CD4-positive, alpha-beta T cell treated with Interleukin-12 subunit alpha and Interleukin-12 subunit beta, for 1 hour (primary cell): ENCODE results near the gene DGKK.

Experiments
- DNase-seq: peaks from one replicate; pipeline ENCODE4 v3.0.0-alpha.2; 2020

Gene DGKK, protein sequence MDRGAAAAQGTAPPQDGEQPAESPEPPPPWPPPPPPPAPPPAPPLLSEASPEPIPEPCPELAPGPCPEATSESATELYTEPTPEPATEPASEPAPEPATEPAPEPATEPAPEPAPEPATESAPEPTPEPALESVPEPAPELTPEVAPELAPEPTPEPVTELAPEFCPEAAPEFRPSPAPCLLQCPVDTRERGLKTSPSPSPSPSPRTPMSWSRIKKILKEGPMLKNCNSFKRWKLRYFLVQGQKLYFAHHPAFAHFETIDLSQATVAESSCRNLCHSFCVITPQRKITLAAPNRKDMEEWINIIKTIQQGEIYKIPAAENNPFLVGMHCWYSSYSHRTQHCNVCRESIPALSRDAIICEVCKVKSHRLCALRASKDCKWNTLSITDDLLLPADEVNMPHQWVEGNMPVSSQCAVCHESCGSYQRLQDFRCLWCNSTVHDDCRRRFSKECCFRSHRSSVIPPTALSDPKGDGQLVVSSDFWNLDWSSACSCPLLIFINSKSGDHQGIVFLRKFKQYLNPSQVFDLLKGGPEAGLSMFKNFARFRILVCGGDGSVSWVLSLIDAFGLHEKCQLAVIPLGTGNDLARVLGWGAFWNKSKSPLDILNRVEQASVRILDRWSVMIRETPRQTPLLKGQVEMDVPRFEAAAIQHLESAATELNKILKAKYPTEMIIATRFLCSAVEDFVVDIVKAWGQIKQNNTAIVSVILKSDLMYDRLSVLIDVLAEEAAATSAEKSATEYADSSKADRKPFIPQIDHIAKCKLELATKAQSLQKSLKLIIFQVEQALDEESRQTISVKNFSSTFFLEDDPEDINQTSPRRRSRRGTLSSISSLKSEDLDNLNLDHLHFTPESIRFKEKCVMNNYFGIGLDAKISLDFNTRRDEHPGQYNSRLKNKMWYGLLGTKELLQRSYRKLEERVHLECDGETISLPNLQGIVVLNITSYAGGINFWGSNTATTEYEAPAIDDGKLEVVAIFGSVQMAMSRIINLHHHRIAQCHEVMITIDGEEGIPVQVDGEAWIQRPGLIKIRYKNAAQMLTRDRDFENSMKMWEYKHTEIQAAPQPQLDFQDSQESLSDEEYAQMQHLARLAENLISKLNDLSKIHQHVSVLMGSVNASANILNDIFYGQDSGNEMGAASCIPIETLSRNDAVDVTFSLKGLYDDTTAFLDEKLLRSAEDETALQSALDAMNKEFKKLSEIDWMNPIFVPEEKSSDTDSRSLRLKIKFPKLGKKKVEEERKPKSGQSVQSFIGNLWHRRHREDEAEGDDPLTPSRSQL

GRCh38 chrX:50470103-50471031 is at the start of gene DGKK:
TSS of gene DGKK (minus strand) at chrX:50470825. CDS start at chrX:50470678, 147 bp downstream.
- DNase-seq, result no peak

DNA sequence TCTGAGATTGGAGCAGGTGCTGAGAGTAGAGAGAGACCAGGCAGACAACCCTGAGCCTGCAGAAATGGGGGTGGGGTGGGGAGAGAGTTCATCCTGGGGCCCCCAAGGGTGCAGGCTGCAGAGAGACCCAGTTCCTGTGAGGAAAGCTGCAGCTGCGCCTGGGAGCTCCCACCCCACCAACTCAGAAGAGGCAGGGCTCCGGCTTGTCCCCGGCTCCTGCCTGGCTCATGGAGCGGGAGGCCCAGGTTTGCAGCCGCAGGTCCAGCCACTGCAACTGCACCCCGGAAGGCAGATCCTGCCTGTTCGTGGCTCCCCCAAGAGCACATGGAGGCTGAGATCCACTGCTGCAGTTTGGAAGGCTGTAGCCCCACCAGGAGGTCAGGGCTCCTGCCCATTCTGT is 44.2 kb upstream of the DGKK start:
- DNase-seq, result no peak

- DNase-seq, result no peak
Measured at GRCh38 chrX:50497114-50497513, 26.5 kb upstream of the DGKK start.

DNA sequence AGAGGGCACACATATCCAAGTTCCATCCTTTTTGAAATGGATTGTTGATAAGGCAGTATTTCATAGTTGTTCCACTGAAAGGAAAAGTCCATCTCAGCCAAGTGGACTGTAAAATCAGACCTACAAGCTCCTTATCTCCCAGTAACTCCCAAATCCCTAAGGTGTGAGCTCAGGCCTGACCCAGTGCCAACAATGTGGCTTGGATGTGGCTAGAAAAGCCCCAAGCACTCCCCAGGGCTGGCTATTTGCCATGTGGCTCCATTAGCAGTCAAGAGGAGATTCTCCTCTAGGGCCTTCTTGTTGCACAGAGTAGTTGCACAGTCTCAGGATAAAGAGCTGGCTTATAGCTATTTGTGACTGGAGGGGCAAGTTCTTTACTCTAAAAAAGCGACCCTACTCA is 25.0 kb upstream of the DGKK start:
- DNase-seq, result no peak

DNA sequence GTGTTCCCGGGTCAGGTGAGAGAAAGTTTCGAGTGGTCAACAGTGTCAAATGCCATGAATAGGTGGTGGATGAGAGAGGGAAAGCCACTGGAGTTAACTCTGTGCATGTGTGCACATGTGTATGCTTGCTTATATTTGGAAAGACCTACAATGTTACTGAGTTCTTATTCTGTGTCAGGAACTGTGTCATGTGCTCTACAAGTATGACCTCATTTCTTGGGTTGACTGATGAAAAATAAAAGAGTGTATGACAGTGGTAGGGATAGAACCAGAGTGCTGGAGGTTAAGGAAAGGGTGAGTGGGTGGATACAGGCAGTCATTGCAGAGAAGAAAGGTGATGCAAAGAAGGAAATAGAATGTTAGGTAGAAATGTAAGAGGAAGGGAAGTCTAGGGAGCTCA is 22.1 kb upstream of the DGKK start:
- DNase-seq, result no peak

- no peak for DNase-seq
Measured at GRCh38 chrX:50484662-50485061, 14.0 kb upstream of the DGKK start.

DNA sequence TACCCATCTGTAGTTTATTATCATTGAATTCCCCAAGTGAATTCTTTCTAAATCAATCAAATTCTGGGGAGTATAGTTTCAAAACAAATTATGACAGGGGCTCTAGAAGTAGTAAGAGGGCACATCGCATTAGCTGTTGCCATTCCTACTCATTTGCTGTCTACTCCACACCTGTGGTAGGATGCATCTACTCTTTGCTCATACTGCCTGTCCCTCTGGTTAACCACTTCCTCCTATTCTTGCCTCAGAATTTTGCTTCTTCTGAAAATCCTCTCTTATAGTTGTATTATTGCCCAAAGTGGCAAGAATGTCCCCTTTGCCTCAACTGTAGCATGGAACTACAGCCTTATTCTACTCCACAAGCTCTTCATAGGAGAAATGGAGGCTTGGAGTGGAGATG is 12.7 kb upstream of the DGKK start:
- no peak for DNase-seq

GRCh38 chrX:50475208-50475607 is 4.6 kb upstream of the DGKK start:
- no peak for DNase-seq

DNA sequence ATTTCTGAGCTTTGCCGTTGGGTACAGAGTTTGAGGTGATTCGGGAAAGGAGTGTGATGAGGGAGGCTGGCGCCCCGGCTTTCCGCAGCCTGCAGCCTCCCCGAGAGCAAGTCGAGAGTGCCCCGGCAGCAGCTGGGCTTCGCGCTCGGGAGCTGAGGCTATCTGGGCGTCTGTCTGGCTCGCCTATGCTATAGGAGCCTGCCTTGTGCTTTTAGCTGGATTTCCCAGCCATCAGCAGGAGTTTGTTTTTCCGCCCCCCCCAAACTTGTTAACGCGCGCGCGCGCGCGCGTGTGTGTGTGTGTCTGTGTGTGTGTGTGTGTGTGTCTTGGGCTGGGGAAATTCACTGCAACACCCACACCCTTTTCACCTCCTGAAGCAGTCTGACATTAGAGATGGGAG is 765 bp upstream of the DGKK start:
- no peak for DNase-seq

- no peak for DNase-seq
Measured at GRCh38 chrX:50469206-50469605, 1.4 kb downstream of the DGKK start.

DNA sequence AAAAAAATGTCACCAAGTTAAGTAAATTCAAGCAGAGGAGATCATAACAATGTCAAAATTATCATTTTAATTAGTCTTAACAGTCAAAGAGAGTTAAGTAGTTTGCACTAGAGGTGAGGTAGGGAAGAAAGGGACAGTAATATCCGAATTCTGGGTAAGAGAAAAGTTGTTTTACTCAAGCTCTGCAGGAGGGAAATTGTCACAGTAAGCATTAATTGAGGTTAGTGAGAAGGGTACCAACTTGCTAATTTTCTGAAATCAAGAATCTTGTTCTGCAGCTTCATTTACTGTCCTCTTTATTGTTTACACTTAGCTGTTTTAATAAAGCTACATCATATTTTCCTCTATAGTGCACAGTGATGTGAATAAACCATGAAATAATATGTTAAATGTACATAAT is 11.0 kb downstream of the DGKK start:
- no peak for DNase-seq

GRCh38 chrX:50458483-50458882 is 12.1 kb downstream of the DGKK start:
- no peak for DNase-seq

DNA sequence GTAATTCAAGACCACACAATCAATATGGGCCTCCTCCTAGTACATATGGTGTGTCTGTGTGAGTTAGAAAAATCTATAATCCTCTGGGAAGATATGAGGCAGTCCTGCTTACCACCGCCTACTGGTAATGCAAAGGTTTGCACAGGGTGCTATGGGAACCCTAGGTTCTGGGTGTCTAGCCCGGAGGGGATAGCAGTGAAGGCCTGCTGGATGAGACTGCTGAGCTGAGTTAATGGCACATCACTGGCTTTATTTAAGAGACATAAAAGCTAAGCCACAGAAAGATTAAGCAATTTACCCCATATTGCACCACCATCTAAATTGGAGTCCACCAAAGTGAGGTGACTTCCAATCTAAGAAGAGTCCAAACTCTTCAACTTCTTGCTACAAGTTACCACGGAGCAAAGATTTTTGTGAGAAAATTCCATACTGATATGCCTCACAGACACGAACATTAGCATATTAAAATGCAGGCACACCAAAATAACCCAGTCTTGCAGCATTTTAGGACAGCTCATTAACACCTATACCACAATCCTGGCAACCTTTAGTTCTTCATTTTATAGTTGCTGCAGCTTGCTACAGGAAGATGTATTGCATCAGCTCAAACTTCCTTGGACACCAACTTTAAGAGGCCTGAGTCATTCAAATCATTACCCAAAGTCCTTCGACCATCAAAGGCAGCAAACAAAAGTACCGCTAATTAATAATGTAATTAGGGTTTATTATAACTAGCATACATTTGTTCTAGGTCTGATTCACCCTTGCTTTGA is 13.7 kb downstream of the DGKK start:
- DNase-seq, result no peak

- DNase-seq, result no peak
Measured at GRCh38 chrX:50452782-50453181, 17.8 kb downstream of the DGKK start.

DNA sequence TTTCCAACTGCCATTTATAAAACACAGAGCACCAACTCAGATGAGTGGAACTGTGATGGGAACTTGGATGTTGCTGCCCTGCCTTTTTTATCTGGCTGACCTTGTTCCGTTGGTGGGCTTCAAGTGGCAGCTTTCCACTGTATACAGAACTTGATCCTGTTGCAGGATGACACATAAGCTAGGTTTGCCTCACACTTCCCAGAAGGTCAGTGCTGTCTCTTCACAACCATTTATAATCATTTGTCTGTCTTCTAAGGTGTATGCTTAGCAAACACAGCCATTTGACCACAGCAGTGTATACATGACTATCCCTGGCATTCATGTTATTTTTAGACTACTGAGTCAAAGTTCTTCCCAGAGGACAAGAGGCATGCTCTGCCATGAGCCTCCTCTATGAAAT is 20.3 kb downstream of the DGKK start:
- DNase-seq, result no peak

GRCh38 chrX:50448565-50448964 is 22.1 kb downstream of the DGKK start:
- DNase-seq, result no peak

GRCh38 chrX:50447535-50447934 is 23.1 kb downstream of the DGKK start:
- DNase-seq, result no peak

- DNase-seq, result no peak
Measured at GRCh38 chrX:50442426-50443116, 28.1 kb downstream of the DGKK start.

- DNase-seq, result no peak
Measured at GRCh38 chrX:50436797-50437196, 33.8 kb downstream of the DGKK start.

DNA sequence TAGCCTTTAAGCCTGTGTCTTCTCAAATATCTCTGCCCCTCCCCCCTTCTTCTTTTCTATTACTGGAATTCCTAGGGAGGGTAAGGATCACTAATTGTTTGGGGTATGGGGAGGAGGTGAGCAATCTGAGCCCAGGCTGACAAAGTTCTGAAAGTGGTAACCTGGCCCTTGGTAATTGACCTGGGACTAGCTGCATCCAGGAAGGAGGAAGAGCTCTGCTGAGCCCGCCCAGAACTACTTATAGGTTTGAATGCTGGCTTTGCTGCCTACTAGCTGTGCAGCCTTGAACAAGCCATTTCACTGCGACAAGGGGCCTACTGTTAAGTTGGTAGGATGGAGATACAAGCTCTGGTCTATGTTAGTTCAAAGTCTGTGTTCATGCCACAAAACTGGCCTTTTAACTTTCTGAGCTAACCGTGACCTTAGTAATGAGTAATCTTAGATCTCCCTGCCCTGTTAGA is 37.8 kb downstream of the DGKK start:
- DNase-seq, result no peak

DNA sequence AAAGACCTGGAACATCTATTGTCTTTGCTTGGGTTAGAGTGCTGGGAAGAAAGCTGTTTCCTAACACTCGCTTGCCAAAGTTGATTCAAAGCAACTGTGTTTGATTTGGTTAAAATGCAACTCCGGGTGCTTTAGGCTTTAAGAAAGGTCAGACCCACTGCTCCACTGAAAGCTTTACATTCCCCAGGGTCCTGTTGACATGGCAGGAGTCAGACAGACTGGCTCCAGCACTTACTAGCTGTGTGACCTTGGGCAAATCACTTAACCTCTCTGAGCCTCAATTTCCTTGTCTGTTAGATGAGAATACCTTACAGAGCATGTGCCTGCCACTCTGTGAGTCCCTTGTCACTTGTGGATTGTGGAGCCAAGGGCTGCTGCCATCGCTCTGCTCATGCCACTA is 39.0 kb downstream of the DGKK start:
- DNase-seq, result no peak
